ENCODE measurements around the gene NKIRAS2.

- no peak for TF ChIP-seq YY1 (IDR thresholded peaks at IDR 0.05; ENCODE audit: low read depth)
- no peak for TF ChIP-seq EP300 (IDR thresholded peaks at IDR 0.05; ENCODE audit: borderline replicate concordance)
- no peak for TF ChIP-seq RAD21 (IDR thresholded peaks at IDR 0.05; ENCODE audit: low read depth)
- no peak for TF ChIP-seq ZBTB7A (IDR thresholded peaks at IDR 0.05; ENCODE audit: low read depth)
Measured at GRCh38 chr17:41982026-41982760, 37.7 kb upstream of the NKIRAS2 start.

Measured in Ishikawa (cell line).